Brain microvascular endothelial cell (primary cell): ENCODE results near the gene STAU1.
"Not testable (repeated sequence)": the region's sequence is repeated elsewhere in the genome, so short reads cannot be mapped to it uniquely, and the experiment has no call there.

Experiments used
- DNase-seq: peaks from one replicate; pipeline ENCODE4 v3.0.0-alpha.2; 2020
- H3K27ac ChIP-seq: fragments of 250-450 bp; sonication (Bioruptor Pico); 2 replicates; pipeline ENCODE4 v1.5.1; 2020; ENCODE audit warnings: mild to moderate bottlenecking, moderate library complexity
- H3K27me3 ChIP-seq: fragments of 250-450 bp; sonication (Bioruptor Pico); replicated peaks from 2 replicates; pipeline ENCODE4 v1.5.1; 2020; ENCODE audit warnings: mild to moderate bottlenecking
- H3K36me3 ChIP-seq: fragments of 250-450 bp; sonication (Bioruptor Pico); replicated peaks from 2 replicates; pipeline ENCODE4 v1.5.1; 2020; ENCODE audit warnings: mild to moderate bottlenecking
- H3K4me3 ChIP-seq: 2 replicates; pipeline ENCODE4 v1.5.1; 2011; ENCODE audit warnings: low read depth, mild to moderate bottlenecking, control low read depth, low read length, moderate library complexity
- CTCF ChIP-seq: IDR thresholded peaks from 2 replicates; pipeline ENCODE4 v1.5.1; 2011; ENCODE audit warnings: low read depth, mild to moderate bottlenecking, moderate library complexity, low read length, control low read depth, inconsistent platforms; ENCODE audit errors: missing control alignments
- in situ Hi-C: cut with HindIII; loops from 2 replicates; pipeline ENCODE4 v1.10.0; 2017; ENCODE audit warnings: low sequenced_read_pairs, low pct_ligation_motif_present

The STAU1 gene

GRCh38 chr20:49097159-49097558, 91.0 kb downstream of the STAU1 start:
- no peak for DNase-seq
- no peak overlapping the region for H3K4me3 ChIP-seq
- H3K27me3 ChIP-seq, result no peaks in the 10 kb centered on the region
- in situ Hi-C loops, result no loop called here
- no peak for TF ChIP-seq CTCF
- H3K27ac ChIP-seq, result no peak overlapping the region
- H3K36me3 ChIP-seq, result peaks cover 35% of the 10 kb centered on the region

- Histone ChIP-seq H3K36me3 (peaks cover 36% of the 10 kb centered on the region), H3K27me3 (no peaks in the 10 kb centered on the region), H3K27ac (no peak overlapping the region), H3K4me3 (no peak overlapping the region)
- in situ Hi-C loops, result no loop called here
- TF ChIP-seq CTCF, result no peak
- no peak for DNase-seq
These were observed 91.9 kb downstream of the STAU1 start for GRCh38 chr20:49096203-49096730.

- in situ Hi-C loops, result no loop called here
- no peak overlapping the region for H3K4me3 ChIP-seq
- TF ChIP-seq CTCF, result no peak
- no peak for DNase-seq
- H3K36me3 ChIP-seq, result peaks cover 42% of the 10 kb centered on the region
- H3K27me3 ChIP-seq, result no peaks in the 10 kb centered on the region
- no peak overlapping the region for H3K27ac ChIP-seq
These were observed 96.4 kb downstream of the STAU1 start for GRCh38 chr20:49091762-49092161.

- no peaks in the 10 kb centered on the region for H3K27me3 ChIP-seq
- in situ Hi-C loops, result no loop called here
- H3K4me3 ChIP-seq, result no peak overlapping the region
- peaks cover 42% of the 10 kb centered on the region for H3K36me3 ChIP-seq
- no peak overlapping the region for H3K27ac ChIP-seq
- no peak for TF ChIP-seq CTCF
- DNase-seq, result no peak
These were observed 97.0 kb downstream of the STAU1 start for GRCh38 chr20:49091104-49091503.

- H3K27ac ChIP-seq, H3K27me3 ChIP-seq, H3K4me3 ChIP-seq, DNase-seq, in situ Hi-C loops: not testable (repeated sequence)
- peaks cover 43% of the 10 kb centered on the region for H3K36me3 ChIP-seq
These were observed 105.8 kb downstream of the STAU1 start for GRCh38 chr20:49082295-49082694.

- peaks cover 40% of the 10 kb centered on the region for H3K36me3 ChIP-seq
- in situ Hi-C loops, result no loop called here
- no peak for TF ChIP-seq CTCF
- H3K27me3 ChIP-seq, result no peaks in the 10 kb centered on the region
- DNase-seq, result no peak
- H3K4me3 ChIP-seq, result no peak overlapping the region
- H3K27ac ChIP-seq, result no peak overlapping the region
These were observed 109.8 kb downstream of the STAU1 start for GRCh38 chr20:49078310-49078709.
